ENCODE measurements around the gene YIF1B. TPM values are rescaled to one million over a fixed set of nuclear protein-coding genes. Genes with fewer than 3 reads are reported as not detected.
A peak's percentile ranks its signal among the peaks of the same experiment; 100 is the strongest.

The YIF1B gene
- total RNA-seq, 2 donors from 2014 or later = 34.7 to 71.9 TPM

- H3K9me3 ChIP-seq = no peaks in the 10 kb centered on the region
- 17% methylated on average over 6 of the region's 6 CpGs for WGBS
- H3K4me1 ChIP-seq (replicated peaks) = no peaks in the 10 kb centered on the region
- no peak overlapping the region for H3K4me3 ChIP-seq
- intact Hi-C loops (cut with DNase I) = loop anchor here (5.0 kb wide), 1 partner anchor 66 kb away; no protein-coding TSS in a partner anchor
- peak overlapping the region in 1 of 2 donors; percentile 6 for H3K27ac ChIP-seq
- H3K27me3 ChIP-seq (replicated peaks; ENCODE audit: insufficient read depth) = no peaks in the 10 kb centered on the region
- no peaks in the 10 kb centered on the region for H3K36me3 ChIP-seq
- TF ChIP-seq POLR2AphosphoS5 (IDR thresholded peaks at IDR 0.05) = peak; percentile 52
- no peak for TF ChIP-seq CTCF (IDR thresholded peaks at IDR 0.05)
- DNase-seq (ENCODE audit: low spot score) = peak; percentile 83
Observed at GRCh38 chr19:38318660-38319059, 2.9 kb upstream of the YIF1B start.

GRCh38 chr19:38317104-38317612, 1.4 kb upstream of the YIF1B start:
- Histone ChIP-seq H3K4me1 (replicated peaks) (no peaks in the 10 kb centered on the region), H3K36me3 (no peaks in the 10 kb centered on the region), H3K4me3 (no peak overlapping the region), H3K27me3 (replicated peaks; ENCODE audit: insufficient read depth) (no peaks in the 10 kb centered on the region), H3K27ac (no peak overlapping the region), H3K9me3 (no peaks in the 10 kb centered on the region)
- DNase-seq (ENCODE audit: low spot score) = no peak
- intact Hi-C loops (cut with DNase I) = loop anchor here (5.0 kb wide), 1 partner anchor 65 kb away; no protein-coding TSS in a partner anchor
- 81% methylated on average over 11 of the region's 11 CpGs for WGBS
- no peak for TF ChIP-seq POLR2A (IDR thresholded peaks at IDR 0.05)
- no peak for TF ChIP-seq POLR2AphosphoS5 (IDR thresholded peaks at IDR 0.05)
- TF ChIP-seq CTCF (IDR thresholded peaks at IDR 0.05) = no peak

DNA sequence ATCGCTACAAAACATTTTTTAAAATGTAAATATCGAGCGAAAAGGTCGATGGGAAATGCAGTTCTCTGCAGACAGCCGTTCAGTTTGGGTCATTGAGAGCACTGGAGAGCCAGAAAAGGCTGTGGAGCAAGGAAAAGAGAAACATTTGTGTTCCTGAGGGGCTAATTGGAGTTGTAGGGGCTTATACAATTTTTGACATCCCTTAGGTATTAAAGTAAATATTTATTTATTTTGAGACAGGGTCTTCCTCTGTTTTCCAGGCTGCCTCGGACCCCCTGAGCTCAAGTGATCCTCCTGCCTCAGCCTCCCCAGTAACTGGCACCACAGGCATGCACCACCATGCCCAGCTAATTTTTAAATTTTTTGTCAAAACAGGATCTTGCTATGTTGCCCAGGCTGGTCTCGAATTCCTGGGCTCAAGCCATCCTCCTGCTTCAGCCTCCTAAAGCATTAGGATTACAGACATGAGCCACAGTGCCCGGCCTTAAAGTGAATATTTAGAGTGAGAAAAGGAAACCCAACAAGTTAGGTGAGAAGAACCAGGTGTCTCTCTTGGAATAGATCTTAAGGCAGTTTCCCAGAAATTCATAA, 825 bp upstream of the YIF1B start:
- Histone ChIP-seq H3K27ac (peak overlapping the region; percentile 66 to 79), H3K4me3 (peak overlapping the region; percentile 37 to 48), H3K4me1 (replicated peaks) (no peaks in the 10 kb centered on the region), H3K27me3 (replicated peaks; ENCODE audit: insufficient read depth) (no peaks in the 10 kb centered on the region), H3K36me3 (no peaks in the 10 kb centered on the region), H3K9me3 (no peaks in the 10 kb centered on the region)
- WGBS = 27% methylated on average over 8 of the region's 8 CpGs
- TF ChIP-seq CTCF (IDR thresholded peaks at IDR 0.05) = no peak
- TF ChIP-seq POLR2AphosphoS5 (IDR thresholded peaks at IDR 0.05) = no peak
- TF ChIP-seq POLR2A (IDR thresholded peaks at IDR 0.05) = no peak
- intact Hi-C loops (cut with DNase I) = loop anchor here (5.0 kb wide), 1 partner anchor 64 kb away; no protein-coding TSS in a partner anchor
- DNase-seq (ENCODE audit: low spot score) = no peak

- no peak overlapping the region for H3K27ac ChIP-seq
- intact Hi-C loops (cut with DNase I) = no loop called here
- H3K27me3 ChIP-seq (replicated peaks; ENCODE audit: insufficient read depth) = no peaks in the 10 kb centered on the region
- WGBS = 95% methylated on average over 6 of the region's 6 CpGs
- TF ChIP-seq CTCF (IDR thresholded peaks at IDR 0.05) (no peak), POLR2A (IDR thresholded peaks at IDR 0.05) (no peak), POLR2AphosphoS5 (IDR thresholded peaks at IDR 0.05) (no peak)
- no peak overlapping the region for H3K4me3 ChIP-seq
- no peak for DNase-seq (ENCODE audit: low spot score)
- no peaks in the 10 kb centered on the region for H3K4me1 ChIP-seq (replicated peaks)
- peaks cover 0 to 6% of the 10 kb centered on the region in 2 donors for H3K36me3 ChIP-seq
- no peaks in the 10 kb centered on the region for H3K9me3 ChIP-seq
Observed at GRCh38 chr19:38310986-38311385, 4.8 kb downstream of the YIF1B start.

DNA sequence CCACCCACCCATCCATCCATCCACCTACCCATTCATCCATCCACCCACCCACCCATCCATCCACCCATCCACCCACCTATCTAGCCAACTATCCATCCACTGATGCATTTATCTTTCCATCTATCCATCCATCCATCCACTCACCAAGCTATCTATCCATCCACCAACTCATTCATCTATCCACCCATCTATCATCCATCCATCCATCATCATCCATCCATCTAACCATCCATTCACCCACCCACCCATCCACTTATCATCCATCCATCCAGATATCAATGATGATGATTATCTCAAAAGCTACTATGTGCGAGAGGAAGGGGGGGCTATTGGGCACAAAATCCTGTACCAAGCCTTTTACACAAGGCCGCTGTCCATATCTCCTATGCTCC, 5.5 kb downstream of the YIF1B start:
- TF ChIP-seq POLR2A (IDR thresholded peaks at IDR 0.05) (no peak), POLR2AphosphoS5 (IDR thresholded peaks at IDR 0.05) (no peak), CTCF (IDR thresholded peaks at IDR 0.05) (no peak)
- 89% methylated on average over 2 of the region's 2 CpGs for WGBS
- H3K4me3 ChIP-seq = no peak overlapping the region
- H3K36me3 ChIP-seq = peaks cover 0 to 6% of the 10 kb centered on the region in 2 donors
- H3K27ac ChIP-seq = no peak overlapping the region
- H3K4me1 ChIP-seq (replicated peaks) = no peaks in the 10 kb centered on the region
- intact Hi-C loops (cut with DNase I) = no loop called here
- no peak for DNase-seq (ENCODE audit: low spot score)
- no peaks in the 10 kb centered on the region for H3K9me3 ChIP-seq
- no peaks in the 10 kb centered on the region for H3K27me3 ChIP-seq (replicated peaks; ENCODE audit: insufficient read depth)
